BLaER1 treated with 17β-estradiol and CSF1 and Interleukin-3, amounts not matched to agents 10 nM and 100 nM (cell line): Measurements from ENCODE around the gene OBSCN.

ENCODE experiments used
- H3K27ac ChIP-seq, 11 experiments: shearing (Covaris generic); formaldehyde crosslinking; 2 replicates each; pipeline ENCODE4 v1.8.1; 2022
- H3K27me3 ChIP-seq, 11 experiments: shearing (Covaris generic); formaldehyde crosslinking; 2 replicates each; pipeline ENCODE4 v1.8.1; 2022
- H3K36me3 ChIP-seq, 11 experiments: shearing (Covaris generic); formaldehyde crosslinking; 2 replicates each; pipeline ENCODE4 v1.8.1; 2022
- H3K4me1 ChIP-seq, 10 experiments: shearing (Covaris generic); formaldehyde crosslinking; 2 replicates each; pipeline ENCODE4 v1.8.1; 2022
- H3K4me2 ChIP-seq, 11 experiments: shearing (Covaris generic); formaldehyde crosslinking; 2 replicates each; pipeline ENCODE4 v1.8.1; 2022
- H3K4me3 ChIP-seq, 10 experiments: shearing (Covaris generic); formaldehyde crosslinking; 2 replicates each; pipeline ENCODE4 v1.8.1; 2022
- H3K9ac ChIP-seq, 11 experiments: shearing (Covaris generic); formaldehyde crosslinking; 2 replicates each; pipeline ENCODE4 v1.8.1; 2022
- H3K9me3 ChIP-seq, 11 experiments: shearing (Covaris generic); formaldehyde crosslinking; replicated peaks in 1 of 11; 2 replicates each; pipeline ENCODE4 v1.8.1; 2022
- H4K20me1 ChIP-seq, 11 experiments: shearing (Covaris generic); formaldehyde crosslinking; 2 replicates each; pipeline ENCODE4 v1.8.1; 2022
- Cebpa-rat ChIP-seq, 11 experiments: shearing (Covaris generic); IDR thresholded peaks; 2 replicates each; pipeline ENCODE4 v1.8.1; 2022

The OBSCN gene

DNA sequence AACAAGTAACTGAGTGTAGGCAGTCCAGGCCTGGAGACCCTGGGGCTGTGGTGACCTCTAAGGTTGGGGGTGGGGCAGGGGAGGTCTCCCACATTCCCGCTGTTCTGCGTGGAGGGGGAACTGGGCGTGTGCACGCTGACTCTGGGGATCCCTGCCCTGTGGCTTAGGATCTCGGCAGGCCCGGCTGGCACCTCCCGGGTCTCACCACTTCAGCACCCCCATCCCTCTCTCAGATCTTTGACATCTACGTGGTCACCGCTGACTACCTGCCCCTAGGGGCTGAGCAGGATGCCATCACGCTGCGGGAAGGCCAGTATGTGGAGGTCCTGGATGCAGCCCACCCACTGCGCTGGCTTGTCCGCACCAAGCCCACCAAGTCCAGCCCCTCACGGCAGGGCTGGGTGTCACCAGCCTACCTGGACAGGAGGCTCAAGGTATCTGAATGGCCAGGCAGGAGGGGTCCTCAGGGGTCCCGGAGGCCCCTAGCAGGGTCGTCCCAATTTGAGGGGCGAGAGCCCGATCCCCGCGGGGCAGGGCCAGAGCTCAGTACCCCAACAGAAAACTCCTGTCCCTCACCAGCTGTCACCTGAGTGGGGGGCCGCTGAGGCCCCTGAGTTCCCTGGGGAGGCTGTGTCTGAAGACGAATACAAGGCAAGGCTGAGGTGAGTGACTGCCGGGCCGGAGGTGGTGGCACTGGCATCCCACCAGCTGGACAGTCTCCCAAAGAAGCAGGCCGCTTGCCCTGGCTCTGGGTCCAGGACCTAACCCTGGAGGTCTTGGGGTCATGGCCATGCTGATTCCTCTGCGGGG lies 130.1 kb downstream of the OBSCN start:
- no peak for TF ChIP-seq Cebpa-rat (IDR thresholded peaks at IDR 0.05)
- H3K36me3 ChIP-seq: peaks cover 4 to 80% (median 26%) of the 10 kb centered on the region in 11 experiments; a peak in 16 of 22 replicates

DNA sequence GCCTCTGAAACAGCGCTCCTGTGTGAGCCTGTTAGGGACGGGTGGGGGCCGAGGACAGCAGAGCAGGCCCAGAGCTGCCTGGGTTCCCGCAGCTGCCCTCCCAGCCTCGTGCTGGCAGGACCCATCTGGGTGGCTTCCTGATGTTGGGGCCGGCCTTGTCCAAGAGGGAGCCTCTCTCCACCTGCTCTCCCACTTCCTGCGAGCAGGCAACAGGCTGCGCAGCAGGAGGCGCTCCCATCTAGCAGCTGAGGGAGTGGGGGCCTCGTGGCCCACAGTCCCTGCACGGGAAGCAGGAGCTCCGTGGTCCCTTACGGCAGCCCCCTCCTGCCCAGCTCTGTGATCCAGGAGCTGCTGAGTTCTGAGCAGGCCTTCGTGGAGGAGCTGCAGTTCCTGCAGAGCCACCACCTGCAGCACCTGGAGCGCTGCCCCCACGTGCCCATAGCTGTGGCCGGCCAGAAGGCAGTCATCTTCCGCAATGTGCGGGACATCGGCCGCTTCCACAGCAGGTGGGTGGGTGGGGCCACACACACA lies 130.7 kb downstream of the OBSCN start:
- H3K9ac ChIP-seq: no peak overlapping the region

More for the DNA sequence above, 130.1 kb downstream of the OBSCN start:
- Histone ChIP-seq H3K27ac (no peak overlapping the region), H3K4me3 (no peak overlapping the region), H3K4me2 (no peak overlapping the region), H4K20me1 (peaks cover 0 to 25% (median 0%) of the 10 kb centered on the region in 11 experiments; a peak in 5 of 22 replicates), H3K4me1 (peaks cover 0 to 11% (median 0%) of the 10 kb centered on the region in 10 experiments; a peak in 5 of 20 replicates), H3K9ac (no peak overlapping the region), H3K9me3 (no peaks in the 10 kb centered on the region), H3K27me3 (no peaks in the 10 kb centered on the region)

DNA sequence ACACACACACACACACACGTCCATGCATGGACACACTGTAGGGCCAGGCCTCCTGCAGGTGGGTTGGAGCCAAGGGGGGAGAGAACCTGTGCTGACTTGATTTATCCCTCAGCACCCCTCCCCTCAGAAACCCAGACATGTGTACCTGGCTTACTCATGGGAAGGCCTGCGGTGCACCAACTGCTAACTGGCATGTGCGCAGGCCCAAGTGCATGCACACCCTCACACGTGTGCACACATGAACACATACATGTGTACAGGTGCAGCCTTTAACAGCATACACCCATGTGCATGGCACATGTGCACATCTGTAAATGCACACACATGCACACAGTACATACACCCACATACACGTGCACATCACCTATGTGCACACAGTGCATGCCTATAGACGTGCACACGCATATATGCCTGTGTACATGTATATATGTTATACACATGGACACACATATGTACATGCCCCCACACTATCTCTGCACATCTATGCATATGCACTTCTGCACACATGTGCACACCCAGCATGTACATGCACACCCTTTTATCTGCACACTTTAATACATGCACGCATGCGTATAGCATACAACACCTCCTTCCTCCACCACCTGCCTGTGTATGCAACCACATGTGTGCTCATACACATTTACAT lies 131.3 kb downstream of the OBSCN start:
- Histone ChIP-seq H3K4me1 (peaks cover 0 to 12% (median 0%) of the 10 kb centered on the region in 10 experiments; a peak in 5 of 20 replicates), H4K20me1 (peaks cover 0 to 25% (median 0%) of the 10 kb centered on the region in 11 experiments; a peak in 5 of 22 replicates), H3K36me3 (peaks cover 0 to 80% (median 21%) of the 10 kb centered on the region in 11 experiments; a peak in 16 of 22 replicates), H3K9ac (no peak overlapping the region), H3K27ac (no peak overlapping the region), H3K27me3 (no peaks in the 10 kb centered on the region), H3K4me2 (no peak overlapping the region), H3K9me3 (peaks cover under 1 to 10% (median 4%) of the 10 kb centered on the region in 11 experiments; a peak in 14 of 22 replicates), H3K4me3 (no peak overlapping the region)
- no peak for TF ChIP-seq Cebpa-rat (IDR thresholded peaks at IDR 0.05)

More for the DNA sequence above, 130.7 kb downstream of the OBSCN start:
- H3K27ac ChIP-seq: no peak overlapping the region
- H3K36me3 ChIP-seq: peaks cover 3 to 80% (median 21%) of the 10 kb centered on the region in 11 experiments; a peak in 17 of 22 replicates
- H3K4me1 ChIP-seq: peaks cover 0 to 12% (median 0%) of the 10 kb centered on the region in 10 experiments; a peak in 5 of 20 replicates
- no peak overlapping the region for H3K4me3 ChIP-seq
- TF ChIP-seq Cebpa-rat (IDR thresholded peaks at IDR 0.05): no peak
- no peak overlapping the region for H3K4me2 ChIP-seq
- H3K27me3 ChIP-seq: no peaks in the 10 kb centered on the region
- H4K20me1 ChIP-seq: peaks cover 0 to 25% (median 0%) of the 10 kb centered on the region in 11 experiments; a peak in 5 of 22 replicates
- H3K9me3 ChIP-seq: peaks cover 0 to 4% (median 0%) of the 10 kb centered on the region in 11 experiments; a peak in 2 of 22 replicates

DNA sequence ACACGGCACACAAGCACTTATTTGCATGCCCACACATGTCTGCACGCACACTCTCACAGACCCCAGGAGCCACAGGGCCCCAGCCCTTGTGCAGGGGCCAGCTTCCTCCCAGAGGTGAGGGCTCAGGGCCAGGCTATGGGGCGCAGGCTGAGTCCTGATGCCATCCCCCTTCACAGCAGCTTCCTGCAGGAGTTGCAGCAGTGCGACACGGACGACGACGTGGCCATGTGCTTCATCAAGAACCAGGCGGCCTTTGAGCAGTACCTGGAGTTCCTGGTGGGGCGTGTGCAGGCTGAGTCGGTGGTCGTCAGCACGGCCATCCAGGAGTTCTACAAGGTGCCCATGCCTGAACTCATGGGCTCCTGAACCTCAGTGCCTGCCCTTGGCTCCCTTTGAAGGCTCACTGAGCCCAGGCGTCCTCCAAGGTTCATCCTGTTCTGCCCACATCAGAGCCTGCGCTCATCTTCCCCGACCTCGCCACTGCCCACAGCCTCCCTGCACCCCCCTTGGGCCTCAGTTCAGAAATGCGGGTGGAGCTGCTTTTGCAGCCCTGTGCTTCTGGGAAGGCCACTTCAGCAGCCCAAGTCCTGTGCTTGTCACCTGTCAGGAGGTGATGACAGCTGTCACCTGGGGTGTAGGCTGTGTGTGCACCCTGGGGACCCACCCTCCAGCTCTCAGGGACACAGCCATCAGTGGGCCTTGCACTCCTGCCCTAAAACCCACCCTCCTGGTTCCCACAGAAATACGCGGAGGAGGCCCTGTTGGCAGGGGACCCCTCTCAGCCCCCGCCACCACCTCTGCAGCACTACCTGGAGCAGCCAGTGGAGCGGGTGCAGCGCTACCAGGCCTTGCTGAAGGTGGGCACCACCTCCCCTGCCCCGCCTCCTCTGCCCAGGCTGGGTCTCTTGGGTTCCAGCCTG lies 132.2 kb downstream of the OBSCN start:
- Histone ChIP-seq H3K4me1 (peaks cover 0 to 12% (median 0%) of the 10 kb centered on the region in 10 experiments; a peak in 5 of 20 replicates), H3K36me3 (peaks cover 0 to 86% (median 21%) of the 10 kb centered on the region in 11 experiments; a peak in 16 of 22 replicates), H3K9ac (no peak overlapping the region), H4K20me1 (peaks cover 0 to 25% (median 0%) of the 10 kb centered on the region in 11 experiments; a peak in 5 of 22 replicates), H3K27me3 (no peaks in the 10 kb centered on the region), H3K4me2 (no peak overlapping the region), H3K4me3 (no peak overlapping the region), H3K27ac (no peak overlapping the region), H3K9me3 (peaks cover 7 to 18% (median 11%) of the 10 kb centered on the region in 11 experiments; a peak in 19 of 22 replicates)
- no peak for TF ChIP-seq Cebpa-rat (IDR thresholded peaks at IDR 0.05)

DNA sequence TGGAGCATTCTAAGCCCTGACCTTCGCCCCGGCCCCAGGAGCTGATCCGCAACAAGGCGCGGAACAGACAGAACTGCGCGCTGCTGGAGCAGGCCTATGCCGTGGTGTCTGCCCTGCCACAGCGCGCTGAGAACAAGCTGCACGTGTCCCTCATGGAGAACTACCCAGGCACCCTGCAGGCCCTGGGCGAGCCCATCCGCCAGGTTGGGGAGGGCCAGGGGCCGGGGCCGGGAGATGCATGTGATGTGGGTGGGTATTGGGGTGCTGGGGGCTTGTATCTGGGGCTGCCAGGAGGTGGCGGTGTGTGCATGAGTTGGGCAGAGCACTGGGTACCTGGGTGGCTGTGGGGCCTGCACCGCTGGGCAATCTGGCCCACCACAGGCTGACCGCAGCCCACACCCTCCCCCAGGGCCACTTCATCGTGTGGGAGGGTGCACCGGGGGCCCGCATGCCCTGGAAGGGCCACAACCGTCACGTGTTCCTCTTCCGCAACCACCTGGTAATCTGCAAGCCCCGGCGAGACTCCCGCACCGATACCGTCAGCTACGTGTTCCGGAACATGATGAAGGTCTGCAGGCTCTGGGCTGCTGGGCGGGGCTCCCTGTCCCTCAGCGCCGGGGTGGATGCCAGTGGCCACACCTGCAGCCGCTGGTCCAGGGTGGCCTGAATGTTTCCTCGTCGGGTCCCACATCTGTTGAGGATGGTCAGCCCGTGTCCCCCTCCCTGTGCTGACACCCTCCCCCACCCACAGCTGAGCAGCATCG lies 133.0 kb downstream of the OBSCN start:
- H3K4me2 ChIP-seq: no peak overlapping the region
- H4K20me1 ChIP-seq: peaks cover 0 to 25% (median 0%) of the 10 kb centered on the region in 11 experiments; a peak in 5 of 22 replicates
- H3K9me3 ChIP-seq: peaks cover 7 to 22% (median 11%) of the 10 kb centered on the region in 11 experiments; a peak in 19 of 22 replicates
- H3K36me3 ChIP-seq: peaks cover 0 to 86% (median 21%) of the 10 kb centered on the region in 11 experiments; a peak in 16 of 22 replicates
- H3K4me1 ChIP-seq: peaks cover 0 to 12% (median 0%) of the 10 kb centered on the region in 10 experiments; a peak in 5 of 20 replicates
- H3K9ac ChIP-seq: no peak overlapping the region
- H3K27me3 ChIP-seq: no peaks in the 10 kb centered on the region
- no peak overlapping the region for H3K27ac ChIP-seq
- TF ChIP-seq Cebpa-rat (IDR thresholded peaks at IDR 0.05): no peak
- no peak overlapping the region for H3K4me3 ChIP-seq

DNA sequence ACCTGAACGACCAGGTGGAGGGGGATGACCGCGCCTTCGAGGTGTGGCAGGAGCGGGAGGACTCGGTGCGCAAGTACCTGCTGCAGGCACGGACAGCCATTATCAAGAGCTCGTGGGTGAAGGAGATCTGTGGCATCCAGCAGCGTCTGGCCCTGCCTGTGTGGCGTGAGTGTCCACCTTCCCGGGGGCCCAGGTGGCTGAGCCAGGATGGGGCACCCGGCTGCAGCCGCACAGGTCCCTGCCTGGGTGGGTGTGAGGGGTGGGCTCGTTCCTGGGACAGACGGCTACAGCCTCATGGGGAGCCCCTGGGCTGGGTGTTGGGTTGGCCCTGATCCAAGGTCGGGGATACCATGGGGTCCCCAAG lies 133.6 kb downstream of the OBSCN start:
- Histone ChIP-seq H3K9me3 (peaks cover 7 to 22% (median 11%) of the 10 kb centered on the region in 11 experiments; a peak in 19 of 22 replicates), H4K20me1 (peaks cover 0 to 25% (median 0%) of the 10 kb centered on the region in 11 experiments; a peak in 5 of 22 replicates), H3K27ac (no peak overlapping the region), H3K4me2 (no peak overlapping the region), H3K4me1 (peaks cover 0 to 12% (median 0%) of the 10 kb centered on the region in 10 experiments; a peak in 5 of 20 replicates), H3K4me3 (no peak overlapping the region), H3K9ac (no peak overlapping the region), H3K36me3 (peaks cover 0 to 81% (median 21%) of the 10 kb centered on the region in 11 experiments; a peak in 16 of 22 replicates), H3K27me3 (no peaks in the 10 kb centered on the region)
- TF ChIP-seq Cebpa-rat (IDR thresholded peaks at IDR 0.05): no peak

DNA sequence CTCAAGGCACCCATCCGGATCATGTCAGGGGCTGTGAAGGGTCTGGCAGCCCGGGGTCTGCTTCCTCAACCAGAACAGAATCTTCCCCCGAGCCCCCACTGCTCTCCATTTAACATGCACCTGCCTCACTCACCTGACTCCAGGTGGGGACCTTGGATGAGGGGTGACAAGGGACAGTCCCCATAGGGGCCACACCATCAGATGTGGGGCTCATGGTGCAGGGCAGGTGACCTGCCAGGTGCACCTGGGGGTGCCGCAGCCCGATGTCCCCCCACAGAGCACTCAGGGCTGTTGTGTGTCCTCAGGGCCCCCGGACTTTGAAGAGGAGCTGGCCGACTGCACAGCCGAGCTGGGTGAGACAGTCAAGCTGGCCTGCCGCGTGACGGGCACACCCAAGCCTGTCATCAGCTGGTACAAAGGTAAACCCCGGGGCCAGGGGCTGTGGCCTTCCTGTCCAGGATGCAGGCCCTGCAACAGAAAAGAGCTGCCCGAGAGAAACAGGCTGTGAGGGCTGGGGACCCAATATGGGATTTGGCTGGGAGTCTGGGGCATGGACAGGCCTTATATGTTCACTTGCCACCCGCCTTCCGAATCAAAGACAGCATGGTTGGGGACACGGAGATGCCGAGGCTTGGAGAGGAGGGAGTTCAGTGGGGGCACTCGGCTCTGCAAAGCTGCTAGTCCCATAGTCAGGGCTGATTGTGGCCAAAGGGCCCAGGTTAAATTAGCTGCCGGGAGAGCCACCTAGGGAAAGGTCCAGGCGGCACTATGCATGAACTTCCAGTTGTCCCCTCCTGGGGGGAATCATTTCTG lies 134.2 kb downstream of the OBSCN start:
- Histone ChIP-seq H3K9me3 (peaks cover 7 to 22% (median 11%) of the 10 kb centered on the region in 11 experiments; a peak in 19 of 22 replicates), H3K4me3 (no peak overlapping the region), H3K27me3 (no peaks in the 10 kb centered on the region), H3K36me3 (peaks cover 0 to 76% (median 21%) of the 10 kb centered on the region in 11 experiments; a peak in 16 of 22 replicates), H3K4me2 (peak overlapping the region in 1 of 11 experiments; percentile 7; a peak in 1 of 22 replicates), H3K4me1 (peaks cover 0 to 12% (median 0%) of the 10 kb centered on the region in 10 experiments; a peak in 5 of 20 replicates), H4K20me1 (peaks cover 0 to 26% (median 0%) of the 10 kb centered on the region in 11 experiments; a peak in 6 of 22 replicates), H3K9ac (no peak overlapping the region), H3K27ac (no peak overlapping the region)
- TF ChIP-seq Cebpa-rat (IDR thresholded peaks at IDR 0.05): no peak
